HEK293 (cell line): Measurements from ENCODE around the gene STK24.

ENCODE experiments used
- GFI1B ChIP-seq: fragments of 450-650 bp; formaldehyde crosslinking; IDR thresholded peaks from 2 replicates; pipeline ENCODE4 v1.5.1; 2016; ENCODE audit warnings: missing biosample characterization, missing genetic modification characterization
- HOXC10 ChIP-seq: sonication (generic); formaldehyde crosslinking; IDR thresholded peaks from 2 replicates; pipeline ENCODE4 v1.8.1; 2023; ENCODE audit warnings: mild to moderate bottlenecking, missing genetic modification reagents
- KLF1 ChIP-seq: fragments of 450-650 bp; formaldehyde crosslinking; IDR thresholded peaks from 2 replicates; pipeline ENCODE4 v1.5.1; 2016; ENCODE audit warnings: missing biosample characterization, missing genetic modification characterization
- KLF8 ChIP-seq: fragments of 450-650 bp; formaldehyde crosslinking; IDR thresholded peaks from 2 replicates; pipeline ENCODE4 v1.5.1; 2016; ENCODE audit warnings: missing biosample characterization, missing genetic modification characterization
- PRDM10 ChIP-seq: fragments of 450-650 bp; formaldehyde crosslinking; IDR thresholded peaks from 2 replicates; pipeline ENCODE4 v1.5.1; 2016; ENCODE audit warnings: missing biosample characterization, missing genetic modification characterization
- TSHZ1 ChIP-seq: fragments of 450-650 bp; formaldehyde crosslinking; IDR thresholded peaks from 2 replicates; pipeline ENCODE4 v1.5.1; 2016; ENCODE audit warnings: missing biosample characterization, missing genetic modification characterization, borderline replicate concordance
- ZBTB10 ChIP-seq: fragments of 450-650 bp; formaldehyde crosslinking; IDR thresholded peaks from 2 replicates; pipeline ENCODE4 v1.5.1; 2016; ENCODE audit warnings: missing biosample characterization, missing genetic modification characterization
- ZBTB44 ChIP-seq: fragments of 450-650 bp; IDR thresholded peaks from 2 replicates; pipeline ENCODE4 v1.5.1; 2018; ENCODE audit warnings: missing biosample characterization, mild to moderate bottlenecking, missing genetic modification characterization
- ZFHX2 ChIP-seq: fragments of 450-650 bp; formaldehyde crosslinking; conservative IDR thresholded peaks from 2 replicates; pipeline ENCODE4 v1.5.1; 2016; ENCODE audit warnings: missing biosample characterization, missing genetic modification characterization
- ZFP69B ChIP-seq: fragments of 450-650 bp; formaldehyde crosslinking; IDR thresholded peaks from 2 replicates; pipeline ENCODE4 v1.5.1; 2016; ENCODE audit warnings: missing biosample characterization, missing genetic modification characterization
- ZNF18 ChIP-seq: fragments of 450-650 bp; formaldehyde crosslinking; IDR thresholded peaks from 2 replicates; pipeline ENCODE4 v1.5.1; 2016; ENCODE audit warnings: missing biosample characterization, missing genetic modification characterization
- ZNF202 ChIP-seq: fragments of 450-650 bp; formaldehyde crosslinking; IDR thresholded peaks from 2 replicates; pipeline ENCODE4 v1.5.1; 2016; ENCODE audit warnings: missing biosample characterization, missing genetic modification characterization, borderline replicate concordance
- ZNF292 ChIP-seq: fragments of 450-650 bp; formaldehyde crosslinking; IDR thresholded peaks from 2 replicates; pipeline ENCODE4 v1.5.1; 2016; ENCODE audit warnings: low read depth, missing biosample characterization, missing genetic modification characterization, borderline replicate concordance
- ZNF366 ChIP-seq: fragments of 450-650 bp; formaldehyde crosslinking; conservative IDR thresholded peaks from 2 replicates; pipeline ENCODE4 v1.5.1; 2016; ENCODE audit warnings: missing biosample characterization, missing genetic modification characterization
- ZNF398 ChIP-seq: fragments of 450-650 bp; formaldehyde crosslinking; IDR thresholded peaks from 2 replicates; pipeline ENCODE4 v1.5.1; 2017; ENCODE audit warnings: missing biosample characterization, missing genetic modification characterization
- ZNF416 ChIP-seq: fragments of 450-650 bp; formaldehyde crosslinking; IDR thresholded peaks from 2 replicates; pipeline ENCODE4 v1.5.1; 2016; ENCODE audit warnings: missing biosample characterization, missing genetic modification characterization
- ZNF449 ChIP-seq: fragments of 450-650 bp; formaldehyde crosslinking; IDR thresholded peaks from 2 replicates; pipeline ENCODE4 v1.5.1; 2017; ENCODE audit warnings: missing biosample characterization, mild to moderate bottlenecking, missing genetic modification characterization, moderate library complexity
- ZNF658 ChIP-seq: fragments of 450-650 bp; formaldehyde crosslinking; IDR thresholded peaks from 2 replicates; pipeline ENCODE4; 2016; ENCODE audit warnings: missing biosample characterization, missing genetic modification characterization
- ZNF76 ChIP-seq: fragments of 450-650 bp; formaldehyde crosslinking; IDR thresholded peaks from 2 replicates; pipeline ENCODE4; 2016; ENCODE audit warnings: low read depth, missing biosample characterization, missing genetic modification characterization, borderline replicate concordance

Gene STK24

GRCh38 chr13:98445340-98446233, 131.3 kb downstream of the STK24 start (continued):
- peak; percentile 94 for TF ChIP-seq ZBTB10 (tag by site-specific recombination)
- no peak for TF ChIP-seq ZNF292 (tag by site-specific recombination)
- no peak for TF ChIP-seq ZNF366 (tag by site-specific recombination)
- TF ChIP-seq PRDM10 (tag by site-specific recombination): no peak
- no peak for TF ChIP-seq ZFHX2 (tag by site-specific recombination)
- TF ChIP-seq HOXC10 (CRISPR knock-in tag): no peak
- TF ChIP-seq GFI1B (tag by site-specific recombination): no peak
- no peak for TF ChIP-seq ZNF202 (tag by site-specific recombination)
- TF ChIP-seq ZNF398 (tag by site-specific recombination): no peak
- no peak for TF ChIP-seq TSHZ1 (tag by site-specific recombination)
- TF ChIP-seq KLF1: peak; percentile 58; the same call in 1 of the 2 replicates
- no peak for TF ChIP-seq ZNF76 (tag by site-specific recombination)
- no peak for TF ChIP-seq ZFP69B (tag by site-specific recombination)
- TF ChIP-seq ZNF449 (tag by site-specific recombination): no peak
- TF ChIP-seq ZNF416 (tag by site-specific recombination): no peak
- TF ChIP-seq KLF8 (tag by site-specific recombination): peak; percentile 62; the same call in 1 of the 2 replicates
- no peak for TF ChIP-seq ZNF658 (tag by site-specific recombination)
- no peak for TF ChIP-seq ZNF18
- no peak for TF ChIP-seq ZBTB44
